ENCODE data around the gene PDGFA.

Gene PDGFA

DNA sequence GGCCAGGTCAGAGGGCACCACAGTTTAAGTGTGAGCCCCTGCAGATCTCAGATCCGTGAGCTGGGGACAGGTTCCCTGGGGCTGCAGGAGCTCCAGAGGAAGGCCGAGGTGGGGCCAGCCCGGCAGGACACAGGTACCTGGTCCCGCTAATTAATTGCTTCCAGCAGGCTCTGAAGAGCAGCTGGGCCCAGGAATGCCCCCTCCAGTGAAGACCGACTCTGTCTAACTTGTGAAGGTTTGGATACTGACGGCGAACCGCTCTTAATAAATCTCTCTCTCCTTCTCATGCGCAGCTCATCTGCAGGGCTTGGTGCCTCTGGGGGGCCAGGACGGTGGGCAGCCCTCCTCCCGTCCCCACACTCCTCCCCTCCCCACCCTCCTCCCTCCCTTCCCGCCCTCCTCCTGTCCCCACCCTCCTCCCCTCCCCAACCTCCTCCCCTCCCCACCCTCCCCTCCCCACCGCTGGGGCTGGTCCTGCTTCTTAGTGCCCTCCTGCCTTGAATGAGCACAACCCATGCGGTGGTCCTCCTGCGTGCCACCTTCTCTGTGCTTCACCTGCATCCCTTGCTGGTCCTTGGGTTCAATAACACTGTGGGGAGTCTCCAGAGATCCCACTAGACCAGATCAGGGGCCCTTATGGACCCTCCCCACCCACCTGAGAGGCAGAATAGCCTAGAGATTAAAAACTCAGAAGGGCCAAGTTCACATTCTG, 38.3 kb downstream of the PDGFA start:
- no peak for DNase-seq (ENCODE audit: low read depth, low spot score)
- TF ChIP-seq, protein P1, sequence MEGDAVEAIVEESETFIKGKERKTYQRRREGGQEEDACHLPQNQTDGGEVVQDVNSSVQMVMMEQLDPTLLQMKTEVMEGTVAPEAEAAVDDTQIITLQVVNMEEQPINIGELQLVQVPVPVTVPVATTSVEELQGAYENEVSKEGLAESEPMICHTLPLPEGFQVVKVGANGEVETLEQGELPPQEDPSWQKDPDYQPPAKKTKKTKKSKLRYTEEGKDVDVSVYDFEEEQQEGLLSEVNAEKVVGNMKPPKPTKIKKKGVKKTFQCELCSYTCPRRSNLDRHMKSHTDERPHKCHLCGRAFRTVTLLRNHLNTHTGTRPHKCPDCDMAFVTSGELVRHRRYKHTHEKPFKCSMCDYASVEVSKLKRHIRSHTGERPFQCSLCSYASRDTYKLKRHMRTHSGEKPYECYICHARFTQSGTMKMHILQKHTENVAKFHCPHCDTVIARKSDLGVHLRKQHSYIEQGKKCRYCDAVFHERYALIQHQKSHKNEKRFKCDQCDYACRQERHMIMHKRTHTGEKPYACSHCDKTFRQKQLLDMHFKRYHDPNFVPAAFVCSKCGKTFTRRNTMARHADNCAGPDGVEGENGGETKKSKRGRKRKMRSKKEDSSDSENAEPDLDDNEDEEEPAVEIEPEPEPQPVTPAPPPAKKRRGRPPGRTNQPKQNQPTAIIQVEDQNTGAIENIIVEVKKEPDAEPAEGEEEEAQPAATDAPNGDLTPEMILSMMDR (IDR thresholded peaks at IDR 0.05; ENCODE audit: low read depth, low read length) = no peak
- no peak overlapping the region for H3K4me3 ChIP-seq (ENCODE audit: low read depth, low read length)
- in situ Hi-C loops (cut with HindIII; ENCODE audit: low sequenced_read_pairs) = no loop called here

GRCh38 chr7:480531-481218, 39.0 kb downstream of the PDGFA start:
- H3K4me3 ChIP-seq (ENCODE audit: low read depth, low read length) = no peak overlapping the region
- in situ Hi-C loops (cut with HindIII; ENCODE audit: low sequenced_read_pairs) = no loop called here
- TF ChIP-seq, protein P1 (IDR thresholded peaks at IDR 0.05; ENCODE audit: low read depth, low read length) = no peak
- no peak for DNase-seq (ENCODE audit: low read depth, low spot score)

DNA sequence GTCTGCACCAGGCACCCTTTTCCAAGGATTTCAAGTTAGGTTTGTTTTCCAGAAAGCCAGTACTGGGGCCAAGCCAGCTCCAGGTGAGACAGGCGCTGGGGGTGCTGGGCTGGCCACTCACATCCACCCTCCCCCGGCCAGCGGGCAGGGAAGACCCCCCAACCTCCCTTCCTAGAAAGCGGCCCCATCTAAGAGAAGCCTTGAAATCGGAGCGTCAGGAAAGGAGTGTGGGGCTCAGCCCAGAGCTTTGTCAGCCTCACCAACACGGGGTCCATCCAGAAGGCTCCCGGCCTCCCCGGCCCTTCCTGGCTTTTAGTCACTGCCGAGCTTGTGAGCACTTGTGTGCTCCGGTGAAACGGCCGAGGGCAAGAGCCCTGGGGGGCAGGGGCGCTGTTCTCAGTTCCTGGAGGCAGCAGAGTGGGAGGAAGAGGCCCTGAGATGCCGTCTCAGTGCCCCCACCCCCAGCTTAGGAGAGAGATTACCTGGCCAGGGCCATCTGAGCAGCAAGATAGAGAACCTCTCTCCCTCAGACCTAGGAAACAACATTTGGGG, 39.6 kb downstream of the PDGFA start:
- in situ Hi-C loops (cut with HindIII; ENCODE audit: low sequenced_read_pairs) = no loop called here
- TF ChIP-seq, protein P1 (IDR thresholded peaks at IDR 0.05; ENCODE audit: low read depth, low read length) = no peak
- no peak for DNase-seq (ENCODE audit: low read depth, low spot score)
- H3K4me3 ChIP-seq (ENCODE audit: low read depth, low read length) = no peak overlapping the region

GRCh38 chr7:479115-479947, 40.3 kb downstream of the PDGFA start:
- in situ Hi-C loops (cut with HindIII; ENCODE audit: low sequenced_read_pairs) = no loop called here
- H3K4me3 ChIP-seq (ENCODE audit: low read depth, low read length) = no peak overlapping the region
- DNase-seq (ENCODE audit: low read depth, low spot score) = no peak
- TF ChIP-seq, protein P1 (IDR thresholded peaks at IDR 0.05; ENCODE audit: low read depth, low read length) = no peak

GRCh38 chr7:477626-478220, 41.9 kb downstream of the PDGFA start:
- no peak for DNase-seq (ENCODE audit: low read depth, low spot score)
- TF ChIP-seq, protein P1 (IDR thresholded peaks at IDR 0.05; ENCODE audit: low read depth, low read length) = no peak
- no peak overlapping the region for H3K4me3 ChIP-seq (ENCODE audit: low read depth, low read length)
- in situ Hi-C loops (cut with HindIII; ENCODE audit: low sequenced_read_pairs) = no loop called here

Measured in astrocyte of the spinal cord (primary cell).